Measurements from ENCODE around the gene DENND1B. TPM values are rescaled to one million over a fixed set of nuclear protein-coding genes. Genes with fewer than 3 reads are reported as not detected.
"Not testable (repeated sequence)": the region's sequence is repeated elsewhere in the genome, so short reads cannot be mapped to it uniquely, and the experiment has no call there.

The DENND1B gene
- total RNA-seq, 1 donor from 2014 or later = 22.0 TPM

- intact Hi-C loops (cut with DNase I) = no loop called here
- DNase-seq (ENCODE audit: low spot score) = no peak
These were observed 169.0 kb downstream of the DENND1B start for GRCh38 chr1:197606168-197606845.

GRCh38 chr1:197604302-197604701 lies 171.0 kb downstream of the DENND1B start:
- no peak for DNase-seq (ENCODE audit: low spot score)
- intact Hi-C loops (cut with DNase I) = no loop called here

GRCh38 chr1:197600751-197601150 lies 174.5 kb downstream of the DENND1B start:
- DNase-seq (ENCODE audit: low spot score) = no peak
- intact Hi-C loops (cut with DNase I) = no loop called here

GRCh38 chr1:197599789-197600188 lies 175.5 kb downstream of the DENND1B start:
- intact Hi-C loops (cut with DNase I) = no loop called here
- no peak for DNase-seq (ENCODE audit: low spot score)

- intact Hi-C loops (cut with DNase I) = no loop called here
- no peak for DNase-seq (ENCODE audit: low spot score)
These were observed 176.3 kb downstream of the DENND1B start for GRCh38 chr1:197598935-197599334.

GRCh38 chr1:197595304-197595904 lies 179.9 kb downstream of the DENND1B start:
- intact Hi-C loops (cut with DNase I) = no loop called here
- DNase-seq (ENCODE audit: low spot score) = no peak

GRCh38 chr1:197590687-197591086 lies 184.6 kb downstream of the DENND1B start:
- intact Hi-C loops (cut with DNase I) = no loop called here
- DNase-seq (ENCODE audit: low spot score) = no peak

GRCh38 chr1:197585809-197586208 lies 189.5 kb downstream of the DENND1B start:
- intact Hi-C loops (cut with DNase I) = no loop called here
- no peak for DNase-seq (ENCODE audit: low spot score)

- intact Hi-C loops (cut with DNase I) = no loop called here
- no peak for DNase-seq (ENCODE audit: low spot score)
These were observed 197.7 kb downstream of the DENND1B start for GRCh38 chr1:197577580-197577979.

- intact Hi-C loops (cut with DNase I); DNase-seq (ENCODE audit: low spot score): not testable (repeated sequence)
These were observed 199.7 kb downstream of the DENND1B start for GRCh38 chr1:197575531-197575930.

- DNase-seq (ENCODE audit: low spot score) = no peak
- intact Hi-C loops (cut with DNase I) = no loop called here
These were observed 203.1 kb downstream of the DENND1B start for GRCh38 chr1:197572169-197572568.

GRCh38 chr1:197567442-197567841 lies 207.8 kb downstream of the DENND1B start:
- intact Hi-C loops (cut with DNase I) = no loop called here
- no peak for DNase-seq (ENCODE audit: low spot score)

GRCh38 chr1:197561041-197561440 lies 214.2 kb downstream of the DENND1B start:
- intact Hi-C loops (cut with DNase I) = no loop called here
- no peak for DNase-seq (ENCODE audit: low spot score)

GRCh38 chr1:197559655-197560054 lies 215.6 kb downstream of the DENND1B start:
- intact Hi-C loops (cut with DNase I) = no loop called here
- no peak for DNase-seq (ENCODE audit: low spot score)

- DNase-seq (ENCODE audit: low spot score) = no peak
- intact Hi-C loops (cut with DNase I) = no loop called here
These were observed 216.0 kb downstream of the DENND1B start for GRCh38 chr1:197559244-197559643.

GRCh38 chr1:197557302-197557701 lies 218.0 kb downstream of the DENND1B start:
- intact Hi-C loops (cut with DNase I) = no loop called here
- no peak for DNase-seq (ENCODE audit: low spot score)

GRCh38 chr1:197553281-197553680 lies 222.0 kb downstream of the DENND1B start:
- intact Hi-C loops (cut with DNase I) = no loop called here
- DNase-seq (ENCODE audit: low spot score) = no peak

GRCh38 chr1:197546989-197547388 lies 228.3 kb downstream of the DENND1B start:
- DNase-seq (ENCODE audit: low spot score) = no peak
- intact Hi-C loops (cut with DNase I) = no loop called here

GRCh38 chr1:197544553-197544952 lies 230.7 kb downstream of the DENND1B start:
- intact Hi-C loops (cut with DNase I) = no loop called here
- no peak for DNase-seq (ENCODE audit: low spot score)

- intact Hi-C loops (cut with DNase I) = no loop called here
- DNase-seq (ENCODE audit: low spot score) = no peak
These were observed 231.2 kb downstream of the DENND1B start for GRCh38 chr1:197544130-197544529.

- intact Hi-C loops (cut with DNase I) = no loop called here
- DNase-seq (ENCODE audit: low spot score) = no peak
These were observed 233.9 kb downstream of the DENND1B start for GRCh38 chr1:197541411-197541810.
